Brain microvascular endothelial cell (primary cell): ENCODE data around the gene DNMT3A.

Source experiments
- DNase-seq: peaks from one replicate; pipeline ENCODE4 v3.0.0-alpha.2; 2020
- H3K27ac ChIP-seq: fragments of 250-450 bp; sonication (Bioruptor Pico); 2 replicates; pipeline ENCODE4 v1.5.1; 2020; ENCODE audit warnings: mild to moderate bottlenecking, moderate library complexity
- H3K27me3 ChIP-seq: fragments of 250-450 bp; sonication (Bioruptor Pico); replicated peaks from 2 replicates; pipeline ENCODE4 v1.5.1; 2020; ENCODE audit warnings: mild to moderate bottlenecking
- H3K36me3 ChIP-seq: fragments of 250-450 bp; sonication (Bioruptor Pico); replicated peaks from 2 replicates; pipeline ENCODE4 v1.5.1; 2020; ENCODE audit warnings: mild to moderate bottlenecking
- H3K4me3 ChIP-seq: 2 replicates; pipeline ENCODE4 v1.5.1; 2011; ENCODE audit warnings: low read depth, mild to moderate bottlenecking, control low read depth, low read length, moderate library complexity
- CTCF ChIP-seq: IDR thresholded peaks from 2 replicates; pipeline ENCODE4 v1.5.1; 2011; ENCODE audit warnings: low read depth, mild to moderate bottlenecking, moderate library complexity, low read length, control low read depth, inconsistent platforms; ENCODE audit errors: missing control alignments
- in situ Hi-C: cut with HindIII; loops from 2 replicates; pipeline ENCODE4 v1.10.0; 2017; ENCODE audit warnings: low sequenced_read_pairs, low pct_ligation_motif_present

DNMT3A gene

GRCh38 chr2:25339791-25340180, 1.9 kb downstream of the DNMT3A start:
- Histone ChIP-seq H3K27me3 (no peaks in the 10 kb centered on the region), H3K36me3 (no peaks in the 10 kb centered on the region), H3K4me3 (no peak overlapping the region), H3K27ac (no peak overlapping the region)
- in situ Hi-C loops = no loop called here
- TF ChIP-seq CTCF = no peak
- no peak for DNase-seq

- in situ Hi-C loops = no loop called here
- DNase-seq = no peak
- Histone ChIP-seq H3K4me3 (no peak overlapping the region), H3K27ac (no peak overlapping the region), H3K36me3 (no peaks in the 10 kb centered on the region), H3K27me3 (no peaks in the 10 kb centered on the region)
- TF ChIP-seq CTCF = no peak
Measured at GRCh38 chr2:25339211-25339674, 2.5 kb downstream of the DNMT3A start.

GRCh38 chr2:25338401-25338800, 3.3 kb downstream of the DNMT3A start:
- Histone ChIP-seq H3K36me3 (no peaks in the 10 kb centered on the region), H3K27me3 (no peaks in the 10 kb centered on the region), H3K27ac (no peak overlapping the region), H3K4me3 (no peak overlapping the region)
- in situ Hi-C loops = no loop called here
- TF ChIP-seq CTCF = no peak
- no peak for DNase-seq

- no peak for DNase-seq
- Histone ChIP-seq H3K27me3 (no peaks in the 10 kb centered on the region), H3K27ac (no peak overlapping the region), H3K4me3 (no peak overlapping the region), H3K36me3 (no peaks in the 10 kb centered on the region)
- no peak for TF ChIP-seq CTCF
- in situ Hi-C loops = no loop called here
Measured at GRCh38 chr2:25337891-25338290, 3.8 kb downstream of the DNMT3A start.

- DNase-seq = no peak
- in situ Hi-C loops = no loop called here
- H3K4me3 ChIP-seq = no peak overlapping the region
- no peaks in the 10 kb centered on the region for H3K27me3 ChIP-seq
- H3K27ac ChIP-seq = no peak overlapping the region
- TF ChIP-seq CTCF = no peak
- H3K36me3 ChIP-seq = no peaks in the 10 kb centered on the region
Measured at GRCh38 chr2:25337276-25337675, 4.4 kb downstream of the DNMT3A start.

- TF ChIP-seq CTCF = no peak
- no peak overlapping the region for H3K27ac ChIP-seq
- no peaks in the 10 kb centered on the region for H3K36me3 ChIP-seq
- no peaks in the 10 kb centered on the region for H3K27me3 ChIP-seq
- in situ Hi-C loops = no loop called here
- H3K4me3 ChIP-seq = no peak overlapping the region
- DNase-seq = no peak
Measured at GRCh38 chr2:25336383-25336841, 5.3 kb downstream of the DNMT3A start.
